ENCODE measurements around the gene ZDHHC11. TPM values are rescaled to one million over a fixed set of nuclear protein-coding genes. Genes with fewer than 3 reads are reported as not detected.

The ZDHHC11 gene, protein sequence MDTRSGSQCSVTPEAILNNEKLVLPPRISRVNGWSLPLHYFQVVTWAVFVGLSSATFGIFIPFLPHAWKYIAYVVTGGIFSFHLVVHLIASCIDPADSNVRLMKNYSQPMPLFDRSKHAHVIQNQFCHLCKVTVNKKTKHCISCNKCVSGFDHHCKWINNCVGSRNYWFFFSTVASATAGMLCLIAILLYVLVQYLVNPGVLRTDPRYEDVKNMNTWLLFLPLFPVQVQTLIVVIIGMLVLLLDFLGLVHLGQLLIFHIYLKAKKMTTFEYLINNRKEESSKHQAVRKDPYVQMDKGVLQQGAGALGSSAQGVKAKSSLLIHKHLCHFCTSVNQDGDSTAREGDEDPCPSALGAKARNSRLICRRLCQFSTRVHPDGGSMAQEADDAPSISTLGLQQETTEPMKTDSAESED
- 0.16 and 0.25 TPM in 2 replicates for total RNA-seq

GRCh38 chr5:850511-851006 lies at the start of gene ZDHHC11:
TSS of gene ZDHHC11 (minus strand) at chr5:850986. CDS start at chr5:850602, 384 bp downstream.

DNA sequence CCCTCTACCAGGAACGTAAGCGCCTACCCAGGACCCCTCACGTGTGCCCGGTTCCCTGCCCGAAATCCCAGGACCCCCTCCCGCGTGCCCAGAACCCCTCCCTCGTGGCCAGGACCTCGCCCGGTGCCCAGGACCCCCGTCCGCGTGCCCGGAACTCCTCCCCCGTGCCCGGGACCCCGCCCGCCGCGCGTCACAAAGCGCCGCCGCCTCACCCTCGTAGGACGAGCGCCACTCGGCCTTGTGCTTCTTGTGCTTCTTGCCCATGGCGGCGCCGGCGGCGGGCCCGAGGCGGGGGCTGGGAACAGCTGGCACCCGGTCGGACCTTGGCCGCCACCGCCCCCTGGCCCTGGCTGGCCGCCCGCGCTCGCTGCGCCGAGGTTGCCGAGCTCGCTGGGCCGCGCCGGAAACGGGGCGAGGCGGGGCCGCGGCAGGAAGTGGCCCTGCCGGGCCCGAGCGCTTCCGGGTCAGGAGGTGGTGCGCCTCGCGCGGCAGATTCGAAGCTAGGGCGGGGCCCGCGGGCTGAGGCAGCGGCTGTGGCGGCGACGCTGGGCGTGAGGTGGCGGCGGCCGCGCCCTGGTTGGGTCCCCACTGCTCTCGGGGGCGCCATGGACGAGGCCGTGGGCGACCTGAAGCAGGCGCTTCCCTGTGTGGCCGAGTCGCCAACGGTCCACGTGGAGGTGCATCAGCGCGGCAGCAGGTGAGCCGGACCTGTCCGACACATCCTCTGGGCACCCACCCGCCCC lies 41.8 kb upstream of the ZDHHC11 start, which contains the start of the genes BRD9 and TRIP13:
Gene BRD9, minus strand, starts transcription at position 408 of the 743 bp plus-strand sequence. Its CDS starts 144 bp downstream, at position 264.
Gene TRIP13, plus strand, starts transcription at position 491 of the 743 bp plus-strand sequence. Its CDS starts 115 bp downstream, at position 606.

DNA sequence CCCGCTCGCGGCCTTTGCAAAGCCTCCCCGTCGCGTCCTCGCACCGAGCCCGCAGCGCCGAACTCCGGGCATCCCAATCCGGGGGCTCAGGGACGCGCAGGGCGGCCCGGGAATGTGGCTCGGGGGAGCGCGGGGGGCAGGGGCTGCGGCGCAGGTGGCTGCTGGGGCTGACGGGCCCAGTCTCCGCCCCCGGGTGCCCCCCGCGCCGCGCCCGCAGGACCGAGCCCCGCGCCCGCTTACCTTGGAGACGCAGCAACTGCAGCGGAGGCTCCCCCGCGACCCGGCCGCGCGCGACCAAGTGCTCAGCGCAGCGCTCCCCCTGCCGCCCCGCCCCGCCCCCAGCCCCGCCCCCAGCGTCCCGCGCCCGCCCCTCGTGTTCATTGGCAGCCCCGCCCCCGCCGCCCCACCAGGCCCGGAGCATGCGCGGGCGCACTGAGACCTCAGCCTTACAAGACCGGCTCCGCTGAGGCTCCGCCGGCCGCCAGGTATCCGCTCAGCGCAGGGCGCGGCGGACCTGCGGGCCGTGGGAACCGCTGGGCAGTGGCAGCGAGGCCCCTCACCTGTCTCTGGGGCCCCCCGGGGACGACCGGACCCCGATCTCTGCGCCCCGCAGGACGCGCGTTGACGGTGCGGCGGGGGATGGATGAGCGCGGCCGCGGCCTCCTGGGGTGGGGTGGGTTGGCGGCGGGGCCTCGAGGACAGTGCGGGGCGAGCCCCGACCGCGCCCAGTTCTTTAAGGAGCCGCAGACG lies 66.2 kb downstream of the ZDHHC11 start, which contains the start of gene ZDHHC11B:
Gene ZDHHC11B, minus strand, starts transcription at position 302 of the 750 bp plus-strand sequence. CDS start 17,810 bp downstream, outside the sequence.

Other genes with a start within 250 kb of the ZDHHC11 start
- gene CEP72, start 238.6 kb downstream of the ZDHHC11 start, total RNA-seq = 2.8 and 7.5 TPM in 2 replicates
- gene TPPP, start 157.6 kb downstream of the ZDHHC11 start, total RNA-seq = 0.65 and 1.1 TPM in 2 replicates
- gene ZDHHC11B, start 66.3 kb downstream of the ZDHHC11 start, total RNA-seq = not detected in 2 replicates
- gene BRD9, start 41.8 kb upstream of the ZDHHC11 start, total RNA-seq = 32.7 and 39.9 TPM in 2 replicates
- gene TRIP13, start 41.9 kb upstream of the ZDHHC11 start, total RNA-seq = 3.7 and 80.8 TPM in 2 replicates
- 0.13 TPM in 1 of 2 replicates, not detected in the other for gene NKD2, start 157.8 kb upstream of the ZDHHC11 start, total RNA-seq

Measured in mesangial cell (primary cell).